HG03060 (cell line): ENCODE measurements around the gene STX11.
"Not testable (repeated sequence)": the region's sequence is repeated elsewhere in the genome, so short reads cannot be mapped to it uniquely, and the experiment has no call there.

Experiments used
- ATAC-seq: cut with Tn5 transposase; IDR thresholded peaks from one replicate; pipeline ENCODE4 v1.9.1; 2021; ENCODE audit warnings: low read depth, moderate number of reproducible peaks; ENCODE audit not compliant: unreplicated experiment

Gene STX11

DNA sequence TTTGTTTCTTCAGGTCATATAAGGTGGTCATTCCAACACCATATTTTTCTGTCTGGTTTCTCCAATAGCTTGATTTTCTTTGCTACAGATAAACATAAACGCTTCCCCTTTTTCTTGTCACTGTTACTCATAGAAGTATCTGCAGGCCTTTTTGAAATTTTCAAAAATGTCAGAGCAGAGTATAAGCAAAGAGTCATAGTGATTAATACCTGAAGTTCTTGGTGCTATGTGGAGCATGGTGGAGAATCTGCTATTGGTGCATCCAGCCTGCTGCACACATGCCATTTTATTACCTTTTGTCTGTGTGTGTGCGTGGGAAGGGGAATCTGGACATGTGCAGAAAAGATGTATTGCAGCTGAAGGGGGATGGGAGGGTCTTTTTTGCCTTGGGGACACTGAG lies 19.7 kb downstream of the STX11 start:
- ATAC-seq = no peak

- no peak for ATAC-seq
Measured at GRCh38 chr6:144171406-144171805, 21.1 kb downstream of the STX11 start.

GRCh38 chr6:144174006-144174405 lies 23.7 kb downstream of the STX11 start:
- ATAC-seq = no peak

DNA sequence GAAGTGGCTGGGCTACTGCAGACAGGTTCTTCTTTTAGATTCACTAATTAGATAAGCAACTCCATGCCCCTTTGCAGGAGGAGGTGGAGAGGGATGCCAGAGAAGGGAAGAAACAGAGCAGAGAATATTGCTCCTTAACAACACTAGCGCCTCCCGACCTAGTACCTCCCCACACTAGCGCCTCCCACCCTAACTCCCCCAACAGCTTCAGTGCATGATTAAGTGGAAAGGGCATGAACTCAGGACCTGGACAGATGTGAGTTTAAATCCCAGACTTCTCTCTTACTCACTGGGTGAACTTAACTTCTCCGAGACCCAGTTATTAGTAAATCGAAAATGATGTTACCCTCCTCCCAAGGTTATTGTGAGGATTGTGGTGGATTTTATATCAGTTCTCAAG lies 25.7 kb downstream of the STX11 start:
- ATAC-seq = no peak

DNA sequence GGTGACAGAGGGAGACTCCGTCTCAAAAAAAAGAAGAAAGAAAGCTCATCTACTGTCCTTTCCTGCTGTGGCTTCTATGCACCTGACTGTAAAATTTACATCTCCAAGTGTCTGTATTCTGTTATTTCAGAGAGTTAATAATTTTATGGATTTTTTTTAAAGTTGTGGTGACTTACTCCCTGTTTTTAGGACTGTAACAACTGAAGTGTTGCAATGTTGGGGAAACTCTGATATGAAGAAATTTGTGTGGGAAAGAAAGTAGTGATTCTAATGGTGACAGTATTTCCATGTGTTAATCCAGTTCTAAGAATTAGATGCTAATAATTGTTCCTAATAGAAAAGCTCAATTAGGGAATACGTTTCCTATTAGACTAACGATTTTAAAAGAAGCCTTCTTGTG lies 27.4 kb downstream of the STX11 start:
- ATAC-seq = no peak

GRCh38 chr6:144178323-144178722 lies 28.0 kb downstream of the STX11 start:
- no peak for ATAC-seq

- no peak for ATAC-seq
Measured at GRCh38 chr6:144179237-144179636, 28.9 kb downstream of the STX11 start.

GRCh38 chr6:144179828-144180227 lies 29.5 kb downstream of the STX11 start:
- ATAC-seq = no peak

DNA sequence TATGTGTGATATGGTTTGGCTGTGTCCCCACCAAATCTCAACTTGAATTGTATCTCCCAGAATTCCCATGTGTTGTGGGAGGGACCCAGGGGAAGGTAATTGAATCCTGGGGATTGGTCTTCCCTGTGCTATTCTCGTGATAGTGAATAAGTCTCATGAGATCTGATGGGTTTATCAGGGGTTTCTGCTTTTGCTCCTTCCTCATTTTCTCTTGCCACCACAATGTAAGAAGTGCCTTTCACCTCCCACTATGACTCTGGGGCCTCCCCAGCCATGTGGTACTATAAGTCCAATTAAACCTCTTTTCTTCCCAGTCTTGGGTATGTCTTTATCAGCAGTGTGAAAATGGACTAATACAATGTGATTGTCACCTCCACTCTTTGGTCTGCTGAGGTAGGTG lies 30.0 kb downstream of the STX11 start:
- not testable (repeated sequence) for ATAC-seq

DNA sequence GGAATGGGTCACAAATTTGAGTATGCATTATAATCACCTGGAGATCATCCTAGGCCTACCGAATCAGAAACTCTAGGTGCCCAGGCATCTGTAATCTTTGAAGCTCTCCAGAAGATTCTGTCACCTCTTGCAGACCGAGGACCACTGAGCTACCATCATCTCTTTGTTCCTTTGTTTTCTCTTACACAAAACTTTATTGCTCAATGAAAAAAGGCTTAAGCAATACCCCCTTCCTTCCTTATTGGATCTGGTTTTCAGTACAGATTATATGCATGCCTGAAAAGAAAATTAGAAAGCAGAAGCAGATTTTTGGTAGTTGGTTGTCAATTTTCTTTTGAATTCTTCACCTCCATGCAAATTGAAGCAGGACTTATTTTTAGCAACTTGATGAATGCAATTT lies 31.3 kb downstream of the STX11 start:
- ATAC-seq = no peak

DNA sequence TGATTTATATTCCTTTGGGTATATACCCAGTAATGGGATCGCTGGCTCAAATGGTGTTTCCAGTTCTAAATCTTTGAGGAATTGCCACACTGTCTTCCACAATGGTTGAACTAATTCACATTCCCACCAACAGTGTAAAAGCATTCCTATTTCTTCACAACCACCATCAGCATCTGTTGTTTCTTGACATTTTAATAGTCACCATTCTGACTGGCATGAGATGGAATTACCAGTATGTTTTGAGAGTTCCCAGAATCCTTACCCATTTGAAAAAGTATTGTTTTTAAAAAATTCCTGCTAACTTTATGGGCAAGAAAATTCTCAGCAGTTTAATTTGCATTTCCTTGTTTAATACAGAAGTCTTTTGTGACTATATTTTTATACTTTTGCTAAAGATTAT lies 33.9 kb downstream of the STX11 start:
- not testable (repeated sequence) for ATAC-seq

DNA sequence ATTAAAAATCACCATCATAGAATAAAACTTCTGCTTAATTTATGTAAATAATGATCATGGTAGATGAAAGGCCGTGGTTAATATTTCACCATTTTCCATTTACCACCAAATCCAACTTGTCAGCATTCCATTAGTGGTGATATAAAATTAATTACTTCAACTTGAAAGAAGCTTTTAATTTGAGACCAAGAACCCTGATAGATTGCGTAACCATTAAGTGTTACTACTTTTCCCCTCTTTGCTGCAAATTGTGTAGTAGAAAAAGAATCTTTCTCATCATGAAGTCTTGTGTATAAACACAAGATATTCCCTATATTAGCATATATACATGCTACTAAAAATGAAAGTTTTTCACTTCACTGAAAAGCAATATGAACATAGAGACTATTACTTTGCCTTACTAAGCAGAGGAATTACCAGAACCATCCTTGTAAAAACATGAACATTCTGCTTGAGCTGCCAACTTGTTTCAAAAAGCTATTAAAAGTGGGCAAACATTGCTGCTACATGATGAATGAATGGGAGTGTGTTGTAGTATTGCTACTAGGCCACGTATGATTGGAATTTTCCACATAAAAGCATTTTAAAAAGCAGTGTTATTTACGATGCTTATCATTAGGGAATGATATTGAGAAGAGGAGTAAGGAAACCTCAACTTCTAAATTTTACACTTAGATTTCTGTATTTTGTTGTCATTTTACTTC lies 35.0 kb downstream of the STX11 start:
- no peak for ATAC-seq

GRCh38 chr6:144186817-144187625 lies 36.7 kb downstream of the STX11 start:
- no peak for ATAC-seq

GRCh38 chr6:144189351-144189750 lies 39.0 kb downstream of the STX11 start:
- no peak for ATAC-seq

- ATAC-seq = no peak
Measured at GRCh38 chr6:144190080-144190479, 39.8 kb downstream of the STX11 start.

- no peak for ATAC-seq
Measured at GRCh38 chr6:144190593-144190992, 40.3 kb downstream of the STX11 start.

- ATAC-seq = no peak
Measured at GRCh38 chr6:144193181-144193580, 42.9 kb downstream of the STX11 start.

DNA sequence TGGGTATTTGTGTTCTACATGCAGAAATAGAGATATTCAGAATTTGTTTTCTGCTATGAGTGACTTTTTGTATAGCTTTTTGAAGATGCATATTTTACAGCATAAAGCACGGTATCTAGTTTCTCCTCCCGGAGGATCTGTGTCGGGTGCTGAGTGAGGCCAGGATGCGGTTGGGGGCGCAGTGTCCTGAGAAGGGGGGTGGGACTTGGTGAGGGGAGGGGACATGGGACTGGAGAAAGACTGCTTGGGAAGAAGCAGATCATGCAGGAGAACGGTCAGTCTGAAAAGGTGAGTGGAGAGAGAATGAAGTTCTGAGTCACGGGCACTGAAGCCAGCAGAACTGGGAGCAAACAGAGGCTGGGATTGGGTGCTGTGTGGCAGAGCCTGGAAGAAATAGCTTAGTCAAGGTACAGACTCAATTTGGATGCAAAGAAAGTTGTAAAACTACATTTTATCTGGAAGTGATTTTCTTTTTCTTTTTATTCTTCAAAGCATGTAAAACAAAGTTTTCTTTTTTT lies 44.0 kb downstream of the STX11 start:
- ATAC-seq = no peak

GRCh38 chr6:144195671-144196270 lies 45.5 kb downstream of the STX11 start:
- ATAC-seq = no peak

- ATAC-seq = no peak
Measured at GRCh38 chr6:144197919-144198318, 47.6 kb downstream of the STX11 start.

- no peak for ATAC-seq
Measured at GRCh38 chr6:144202879-144203468, 52.7 kb downstream of the STX11 start.
